K562 (cell line): Measurements from ENCODE around the gene ASB10. TPM values are rescaled to one million over a fixed set of nuclear protein-coding genes. Genes with fewer than 3 reads are reported as not detected.
A peak's percentile ranks its signal among the peaks of the same experiment; 100 is the strongest.

Experiments used
- ATAC-seq: fragments of 200-7000 bp; cut with Tn5 transposase; 3 replicates; pipeline ENCODE4 v1.9.1; 2020; ENCODE audit warnings: moderate library complexity
- BruUV-seq: library from RNA; stranded (reverse); fragments of 400-500 nt; replicated peaks from 2 replicates; lab custom pipeline; 2021; lab: Mats Ljungman, UMichigan
- CTCF ChIA-PET: fragments of 300-600 bp; formaldehyde crosslinking; extraction: SDS; loops from one replicate; lab custom pipeline; 2021; ENCODE audit warnings: low intra/inter-chr PET ratio; lab: Yijun Ruan, JAX
- POLR2A ChIA-PET: fragments of 300-600, 350-650 bp; sonication (Branson Sonifier 250); formaldehyde crosslinking; extraction: SDS; loops from one replicate; lab custom pipeline; 2021; ENCODE audit warnings: antibody characterized with exemption, inconsistent platforms; lab: Yijun Ruan, JAX
- DNase-seq, 4 experiments: peaks; one replicate each; pipeline versions ENCODE4 v3.0.0 to v3.0.0-alpha.2; 2011 to 2018; ENCODE audit warnings: low spot score in 3 of 4, mixed read lengths in 3 of 4; ENCODE audit errors: extremely low read depth in 1 of 4
- FAIRE-seq: peaks from 2 replicates; lab custom pipeline; 2011; peaks lifted over from hg19 to GRCh38; lab: Jason Lieb, UNC
- H2AFZ ChIP-seq: 2 replicates; pipeline ENCODE4 v1.6.0; 2011; ENCODE audit warnings: low read depth, low read length, control low read depth, inconsistent platforms
- H3K27ac ChIP-seq: fragments of 200-600 bp; 3 replicates; pipeline ENCODE4 v1.8.0; 2011; ENCODE audit warnings: low read depth, mild to moderate bottlenecking, control low read depth, inconsistent platforms, low read length, moderate library complexity, mixed read lengths; ENCODE audit errors: extremely low read depth
- H3K27me3 ChIP-seq, 2 experiments: fragments of 300-600 bp in 1 of 2; 2 replicates in 1 of 2; 3 replicates in 1 of 2; pipeline versions ENCODE4 v1.6.0 to v1.8.0; 2011; ENCODE audit warnings: inconsistent platforms in 2 of 2, low read length in 2 of 2, mild to moderate bottlenecking in 1 of 2, mixed read lengths in 1 of 2, moderate library complexity in 1 of 2; ENCODE audit not compliant: control insufficient read depth in 2 of 2, insufficient read depth in 2 of 2
- H3K36me3 ChIP-seq: fragments of 300-600 bp; 3 replicates; pipeline ENCODE4 v1.8.0; 2011; ENCODE audit warnings: mild to moderate bottlenecking, low read length, inconsistent platforms; ENCODE audit not compliant: control insufficient read depth, insufficient read depth
- H3K4me1 ChIP-seq, 2 experiments: fragments of 200-600 bp in 1 of 2; replicated peaks in 1 of 2; 2 replicates in 1 of 2; 3 replicates in 1 of 2; pipeline versions ENCODE4 v1.5.1 to v1.8.0; 2011; ENCODE audit warnings: inconsistent platforms in 2 of 2, low read length in 2 of 2, mild to moderate bottlenecking in 1 of 2, mixed read lengths in 1 of 2, moderate library complexity in 1 of 2; ENCODE audit not compliant: control insufficient read depth in 2 of 2, insufficient read depth in 2 of 2
- H3K4me2 ChIP-seq: 2 replicates; pipeline ENCODE4 v1.6.1; 2011; ENCODE audit warnings: low read length, control low read depth, inconsistent platforms, mixed read lengths; ENCODE audit not compliant: insufficient read depth
- H3K4me3 ChIP-seq: fragments of 200-600 bp; sonication (generic), shearing (Covaris generic); 2 replicates; pipeline ENCODE4 v1.5.1; 2016; ENCODE audit warnings: control low read depth, inconsistent platforms
- H3K79me2 ChIP-seq: fragments of 200-600 bp; 3 replicates; pipeline ENCODE4 v1.8.0; 2011; ENCODE audit warnings: low read length, inconsistent platforms; ENCODE audit not compliant: control insufficient read depth, insufficient read depth
- H3K9ac ChIP-seq, 2 experiments: 2 replicates each; pipeline versions ENCODE4 v1.6.0 to v1.6.1; 2011; ENCODE audit warnings: low read depth in 2 of 2, low read length in 2 of 2, control low read depth in 1 of 2, inconsistent platforms in 1 of 2, mild to moderate bottlenecking in 1 of 2, mixed read lengths in 1 of 2; ENCODE audit not compliant: insufficient read depth in 1 of 2
- H3K9me1 ChIP-seq: one replicate; pipeline ENCODE4 v1.6.0; 2011; ENCODE audit warnings: inconsistent platforms, mild to moderate bottlenecking, low read length, moderate library complexity; ENCODE audit not compliant: control insufficient read depth, insufficient read depth
- H3K9me3 ChIP-seq: replicated peaks from 2 replicates; pipeline ENCODE4 v1.5.1; 2011; ENCODE audit warnings: low read depth, low read length, inconsistent platforms; ENCODE audit not compliant: control insufficient read depth, insufficient read depth
- H4K20me1 ChIP-seq: replicated peaks from 2 replicates; pipeline ENCODE4 v1.6.1; 2011; ENCODE audit warnings: low read length, inconsistent platforms, mixed read lengths; ENCODE audit not compliant: control insufficient read depth, insufficient read depth
- BRD9 ChIP-seq: fragments of 450-650 bp; IDR thresholded peaks from 2 replicates; pipeline ENCODE4 v1.6.1; 2018; ENCODE audit warnings: low read depth; ENCODE audit not compliant: partially characterized antibody
- CTCF ChIP-seq, 3 experiments: IDR thresholded peaks in 2 of 3; conservative IDR thresholded peaks in 1 of 3; 2 replicates each; pipeline ENCODE4 v1.5.1; 2011 to 2012; ENCODE audit warnings: low read length in 3 of 3, mild to moderate bottlenecking in 3 of 3, control low read depth in 2 of 3, improper control_type of control experiment in 1 of 3, inconsistent platforms in 1 of 3, low read depth in 1 of 3, mixed read lengths in 1 of 3, moderate library complexity in 1 of 3; ENCODE audit not compliant: insufficient read depth in 2 of 3
- ERF ChIP-seq: fragments of 450-650 bp; formaldehyde crosslinking; IDR thresholded peaks from 2 replicates; pipeline ENCODE4 v1.4.0; 2020; ENCODE audit warnings: mild to moderate bottlenecking, mixed read lengths
- FOXA3 ChIP-seq, 2 experiments: fragments of 450-650 bp in 1 of 2; sonication (generic) in 1 of 2; formaldehyde crosslinking; IDR thresholded peaks in 1 of 2; conservative IDR thresholded peaks in 1 of 2; 2 replicates each; pipeline versions ENCODE4 v1.4.0 to v1.8.0; 2020 to 2022; ENCODE audit warnings: mild to moderate bottlenecking in 2 of 2, missing genetic modification reagents in 1 of 2
- HDAC8 ChIP-seq: fragments of 450-650 bp; IDR thresholded peaks from 2 replicates; pipeline ENCODE4 v1.6.1; 2016; ENCODE audit warnings: mild to moderate bottlenecking, missing genetic modification characterization, moderate library complexity, missing compliant biosample characterization
- ILF3 ChIP-seq: fragments of 450-650 bp; IDR thresholded peaks from 2 replicates; pipeline ENCODE4 v1.6.1; 2018; ENCODE audit warnings: antibody characterized with exemption, mild to moderate bottlenecking, moderate library complexity, borderline replicate concordance
- PHF21A ChIP-seq: fragments of 450-650 bp; IDR thresholded peaks from 2 replicates; pipeline ENCODE4 v1.6.1; 2017; ENCODE audit warnings: low read depth, borderline replicate concordance
- SIX5 ChIP-seq, 2 experiments: IDR thresholded peaks; 2 replicates each; pipeline ENCODE4 v1.6.1; 2011; ENCODE audit warnings: low read length in 2 of 2, borderline replicate concordance in 1 of 2, low read depth in 1 of 2, mild to moderate bottlenecking in 1 of 2, moderate library complexity in 1 of 2; ENCODE audit not compliant: insufficient read depth in 1 of 2
- SMC3 ChIP-seq: conservative IDR thresholded peaks from 2 replicates; pipeline ENCODE4 v1.6.1; 2011; ENCODE audit warnings: low read depth, low read length, improper control_type of control experiment; ENCODE audit not compliant: insufficient read depth
- TEAD1 ChIP-seq, 2 experiments: fragments of 450-650 bp in 1 of 2; sonication (generic) in 1 of 2; formaldehyde crosslinking; IDR thresholded peaks; 2 replicates each; pipeline versions ENCODE4 v1.4.0 to v1.8.0; 2020 to 2022; ENCODE audit warnings: mild to moderate bottlenecking in 2 of 2, missing genetic modification reagents in 1 of 2
- ZFP36 ChIP-seq: fragments of 150-350 bp; IDR thresholded peaks from 2 replicates; pipeline ENCODE4 v1.6.1; 2018; ENCODE audit warnings: low read length, low read depth; ENCODE audit not compliant: partially characterized antibody
- ZNF77 ChIP-seq: fragments of 250-450 bp; sonication (Bioruptor Pico); IDR thresholded peaks from 2 replicates; pipeline ENCODE4 v1.5.0; 2020
- WGBS: fragments of 100-300 bp; shearing (Covaris generic); methylation state at CpG from one replicate; pipeline ENCODE4 v1.1.6; 2016; ENCODE audit warnings: low coverage, mixed read lengths; ENCODE audit not compliant: insufficient coverage; ENCODE audit errors: missing lambda C conversion rate; 5-methylcytosine and 5-hydroxymethylcytosine counted together
- in situ Hi-C: fragments of 300-500 bp; cut with MboI; formaldehyde crosslinking; loops from 4 replicates; pipeline ENCODE4 v1.15.0; 2018; ENCODE audit warnings: inconsistent platforms, mixed read lengths
- intact Hi-C: fragments of 100-400 bp; cut with micrococcal nuclease; formaldehyde crosslinking; loops from 2 replicates; pipeline ENCODE4 v1.14.2; 2022
- polyA plus RNA-seq, 8 experiments: library from polyadenylated mRNA; depleted of rRNA in 4 of 8; stranded (reverse) in 5 of 8; unstranded in 3 of 8; fragments of >200 nt; fragmentation: Nextera tagmentation in 2 of 8; fragmentation: Illumina TruSeq in 1 of 8; extraction: Ambion mirVana in 2 of 8; extraction: Trizol in 1 of 8; gene quantifications; 2 replicates each; pipeline versions ENCODE4 v1.2.1 to v1.2.3, GENCODE V29; 2011 to 2014; ENCODE audit warnings: inconsistent platforms in 1 of 8, missing spikeins in 1 of 8
- total RNA-seq, 7 experiments: library from RNA; depleted of rRNA in 6 of 7; stranded (reverse); fragments of >200 nt in 6 of 7; fragmentation: Illumina TruSeq in 2 of 7; extraction: Trizol in 2 of 7; gene quantifications; 2 replicates each; pipeline versions ENCODE4 v1.2.1 to v1.2.3, GENCODE V29; 2011 to 2021; ENCODE audit warnings: low replicate concordance in 1 of 7
- TF ChIP-seq, protein P1 (sequence below): IDR thresholded peaks from 2 replicates; pipeline ENCODE4 v1.6.1; 2011; ENCODE audit warnings: borderline replicate concordance, low read depth, mild to moderate bottlenecking, moderate library complexity, low read length; ENCODE audit not compliant: insufficient read depth, poor library complexity, severe bottlenecking
- TF ChIP-seq, protein P2 (sequence below): sonication (generic); formaldehyde crosslinking; IDR thresholded peaks from 2 replicates; pipeline ENCODE4 v1.8.0; 2022; ENCODE audit warnings: missing genetic modification reagents, mild to moderate bottlenecking, moderate library complexity, borderline replicate concordance

ASB10 gene
- total and polyA plus RNA-seq, 9 of the 15 experiments (the other 6 are each of a cell fraction or from before 2014, with no cell fraction given) = not detected

DNA sequence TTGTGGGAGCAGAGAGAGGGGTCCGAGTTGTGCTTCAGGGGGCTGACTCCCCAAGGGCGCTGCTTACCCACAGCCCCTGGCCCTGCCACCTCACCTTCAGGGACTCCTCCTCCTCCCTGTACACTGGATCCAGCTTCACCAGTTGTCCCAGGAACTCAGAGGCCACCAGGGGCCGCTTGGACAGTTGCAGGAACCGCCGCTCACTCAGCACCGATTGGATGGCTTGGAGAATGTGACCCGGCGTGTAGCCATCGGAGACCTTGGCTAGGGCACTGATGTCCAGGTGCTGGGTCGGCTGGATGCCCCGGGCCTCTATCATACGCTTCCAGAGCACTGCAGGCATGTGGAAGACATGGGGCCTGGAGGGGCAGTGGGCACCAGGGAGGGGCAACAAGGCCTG, 4.5 kb upstream of the ASB10 start:
- H3K9me1 ChIP-seq = no peaks in the 10 kb centered on the region
- no TSS peak for BruUV-seq
- ATAC-seq (peak; percentile 66), FAIRE-seq (no peak), DNase-seq (peak in 1 of 4 experiments; percentile 36)
- H3K27me3 ChIP-seq = peaks cover 75 to 86% of the 10 kb centered on the region in 2 experiments
- H3K27ac ChIP-seq = no peak overlapping the region
- in situ Hi-C loops (no loop called here), intact Hi-C loops (loop anchor here (5.0 kb wide), 1 partner anchor 51 kb away; no protein-coding TSS in a partner anchor)
- 2% methylated on average over 12 of the region's 12 CpGs for WGBS
- H3K4me1 ChIP-seq = peaks cover 0 to 15% of the 10 kb centered on the region in 2 experiments; a peak in 2 of 5 replicates
- CTCF ChIA-PET = interaction anchor here (0.7 to 1.4 kb wide), 2 partner anchors 53 to 112 kb away, joined by 3 to 7 read pairs; no protein-coding TSS in a partner anchor
- no peak overlapping the region for H3K4me3 ChIP-seq
- POLR2A ChIA-PET = interaction anchor here (0.6 to 1.0 kb wide), 4 partner anchors 14 to 106 kb away, joined by 3 to 6 read pairs (median 3); no protein-coding TSS in a partner anchor
- H2AFZ ChIP-seq = no peak overlapping the region
- H3K79me2 ChIP-seq = no peaks in the 10 kb centered on the region
- H3K4me2 ChIP-seq = no peak overlapping the region
- peak overlapping the region in 1 of 2 experiments; percentile 18; a peak in 1 of 4 replicates for H3K9ac ChIP-seq
- no peaks in the 10 kb centered on the region for H3K9me3 ChIP-seq
- H4K20me1 ChIP-seq = peaks cover 22% of the 10 kb centered on the region
- no peaks in the 10 kb centered on the region for H3K36me3 ChIP-seq
- TF ChIP-seq CTCF (IDR thresholded peaks at IDR 0.05 in 2 of 3, conservative IDR thresholded peaks at IDR 0.05 in 1 of 3; ENCODE audit: insufficient read depth in 2 of 3, low read depth in 1 of 3, low read length in 3 of 3) = peak; percentile 39 to 48 (median 41); a peak in 4 of 6 replicates
- no peak for TF ChIP-seq ZFP36
- TF ChIP-seq FOXA3 (CRISPR knock-in tag; conservative IDR thresholded peaks at IDR 0.05 in 1 of 2, IDR thresholded peaks at IDR 0.05 in 1 of 2) = no peak
- no peak for TF ChIP-seq HDAC8 (tag)
- TF ChIP-seq, protein P1, sequence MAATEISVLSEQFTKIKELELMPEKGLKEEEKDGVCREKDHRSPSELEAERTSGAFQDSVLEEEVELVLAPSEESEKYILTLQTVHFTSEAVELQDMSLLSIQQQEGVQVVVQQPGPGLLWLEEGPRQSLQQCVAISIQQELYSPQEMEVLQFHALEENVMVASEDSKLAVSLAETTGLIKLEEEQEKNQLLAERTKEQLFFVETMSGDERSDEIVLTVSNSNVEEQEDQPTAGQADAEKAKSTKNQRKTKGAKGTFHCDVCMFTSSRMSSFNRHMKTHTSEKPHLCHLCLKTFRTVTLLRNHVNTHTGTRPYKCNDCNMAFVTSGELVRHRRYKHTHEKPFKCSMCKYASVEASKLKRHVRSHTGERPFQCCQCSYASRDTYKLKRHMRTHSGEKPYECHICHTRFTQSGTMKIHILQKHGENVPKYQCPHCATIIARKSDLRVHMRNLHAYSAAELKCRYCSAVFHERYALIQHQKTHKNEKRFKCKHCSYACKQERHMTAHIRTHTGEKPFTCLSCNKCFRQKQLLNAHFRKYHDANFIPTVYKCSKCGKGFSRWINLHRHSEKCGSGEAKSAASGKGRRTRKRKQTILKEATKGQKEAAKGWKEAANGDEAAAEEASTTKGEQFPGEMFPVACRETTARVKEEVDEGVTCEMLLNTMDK = peak; percentile 19
- TF ChIP-seq ILF3 = no peak
- no peak for TF ChIP-seq BRD9
- TF ChIP-seq ZNF77 (CRISPR knock-in tag) = no peak
- TF ChIP-seq SMC3 = 0 out of 2 replicates have a peak, but pooled peaks have one; percentile 6
- TF ChIP-seq SIX5 (IDR thresholded peaks at IDR 0.05; ENCODE audit: borderline replicate concordance in 1 of 2, insufficient read depth in 1 of 2, low read depth in 1 of 2, low read length in 2 of 2) = no peak
- TF ChIP-seq TEAD1 (CRISPR knock-in tag; IDR thresholded peaks at IDR 0.05) = no peak
- TF ChIP-seq, protein P2, sequence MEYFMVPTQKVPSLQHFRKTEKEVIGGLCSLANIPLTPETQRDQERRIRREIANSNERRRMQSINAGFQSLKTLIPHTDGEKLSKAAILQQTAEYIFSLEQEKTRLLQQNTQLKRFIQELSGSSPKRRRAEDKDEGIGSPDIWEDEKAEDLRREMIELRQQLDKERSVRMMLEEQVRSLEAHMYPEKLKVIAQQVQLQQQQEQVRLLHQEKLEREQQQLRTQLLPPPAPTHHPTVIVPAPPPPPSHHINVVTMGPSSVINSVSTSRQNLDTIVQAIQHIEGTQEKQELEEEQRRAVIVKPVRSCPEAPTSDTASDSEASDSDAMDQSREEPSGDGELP (CRISPR knock-in tag) = no peak; the same call in 1 of the 2 replicates
- TF ChIP-seq ERF (CRISPR knock-in tag) = no peak
- no peak for TF ChIP-seq PHF21A
